NCI-H345 (cell line): ENCODE measurements around the gene TMC1.
A peak's percentile ranks its signal among the peaks of the same experiment; 100 is the strongest.

Source experiments
- DNase-seq: peaks from one replicate; lab custom pipeline; 2025; lab: John Stamatoyannopoulos, UW

TMC1 gene

GRCh38 chr9:72576087-72576486, 54.7 kb downstream of the TMC1 start:
- DNase-seq = no peak

GRCh38 chr9:72577212-72577753, 55.9 kb downstream of the TMC1 start:
- no peak for DNase-seq

DNA sequence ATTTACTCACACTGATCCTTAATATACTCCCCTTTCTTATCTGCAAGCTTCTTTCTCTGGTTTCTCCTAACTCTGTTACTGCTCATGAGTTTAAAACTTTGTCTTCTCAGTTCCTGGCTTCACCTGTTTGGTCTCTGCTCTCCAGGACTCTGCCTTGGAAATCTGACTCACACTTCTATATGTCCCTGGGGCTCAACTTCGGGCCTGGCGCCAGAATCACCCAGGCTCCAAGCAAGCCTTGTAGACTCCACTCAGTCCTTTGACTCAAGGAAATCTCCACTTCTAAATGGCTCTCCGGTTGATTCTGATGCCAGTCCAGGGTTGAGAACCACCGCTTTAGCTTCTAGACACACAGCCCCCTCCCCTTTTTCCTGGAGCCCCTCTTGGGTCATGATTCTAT, 57.8 kb downstream of the TMC1 start:
- no peak for DNase-seq

GRCh38 chr9:72579880-72580550, 58.6 kb downstream of the TMC1 start:
- no peak for DNase-seq

DNA sequence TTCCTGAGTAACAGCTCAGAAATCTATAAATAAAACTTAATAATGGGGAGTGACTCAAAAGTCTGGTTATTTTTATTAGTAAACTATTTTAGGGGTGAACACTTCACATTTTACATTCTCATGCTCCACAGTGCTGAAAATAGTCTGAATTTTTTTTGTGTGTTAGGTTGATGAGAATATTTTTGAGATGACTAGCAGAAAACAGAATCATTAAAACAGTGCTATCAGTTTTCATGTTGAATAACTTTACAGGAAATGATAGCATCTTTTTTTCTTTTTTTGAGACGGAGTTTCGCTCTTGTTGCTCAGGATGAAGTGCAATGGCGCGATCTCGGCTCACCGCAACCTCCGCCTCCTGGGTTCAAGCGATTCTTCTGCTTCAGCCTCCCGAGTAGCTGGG, 60.3 kb downstream of the TMC1 start:
- no peak for DNase-seq

DNA sequence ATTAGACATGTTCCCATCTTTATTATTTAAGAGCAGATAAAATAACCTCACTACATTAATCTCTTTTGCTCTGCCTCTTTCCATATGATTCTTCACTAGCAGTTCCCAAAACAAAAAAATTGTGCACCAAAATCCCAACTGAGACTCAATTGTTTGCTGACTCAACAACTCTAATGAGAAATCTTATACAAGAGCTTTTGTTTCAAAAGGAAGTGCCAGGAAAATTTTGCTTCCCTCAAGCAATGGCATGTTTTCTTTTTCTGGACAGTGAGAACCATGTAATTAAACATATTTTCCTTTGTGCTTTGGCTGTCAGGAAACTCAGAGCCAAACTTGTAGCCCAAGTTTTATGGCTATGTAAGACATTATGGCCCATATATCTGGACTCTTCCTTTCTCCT, 62.0 kb downstream of the TMC1 start:
- DNase-seq = no peak

DNA sequence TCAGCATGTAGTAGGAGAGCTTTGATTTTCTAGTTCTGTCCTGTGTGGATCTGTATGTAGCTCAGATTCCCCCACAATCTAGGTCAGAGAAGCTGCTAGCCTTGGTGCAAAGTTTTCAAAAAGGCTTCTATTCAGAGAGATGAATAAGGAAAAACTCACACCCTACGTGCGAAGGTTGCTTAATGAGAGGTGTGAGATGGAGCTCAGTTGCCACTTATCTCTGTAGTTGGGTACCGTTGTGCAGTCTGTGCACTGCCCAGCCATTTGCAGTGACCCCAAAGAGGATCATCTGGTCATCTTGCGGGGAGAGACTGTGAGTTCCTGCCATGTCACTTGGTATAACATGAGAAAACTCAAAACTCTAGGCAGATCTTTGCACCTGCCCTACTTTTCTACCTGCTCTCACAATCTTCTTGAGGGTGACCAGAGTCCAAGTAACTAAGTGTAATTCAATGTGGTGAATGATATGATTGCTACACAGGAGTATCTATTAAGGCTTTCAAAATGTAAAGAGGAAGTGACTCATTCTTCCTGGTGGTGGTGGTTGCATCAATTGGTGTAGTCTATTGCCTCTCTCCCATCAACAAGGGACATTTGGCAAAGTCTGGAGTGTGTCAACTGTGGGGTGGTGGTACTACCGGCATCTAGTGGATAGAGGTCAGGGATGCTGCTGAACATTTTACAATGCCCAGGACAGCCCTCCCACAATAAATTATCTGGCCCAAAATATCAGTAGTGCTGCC, 65.2 kb downstream of the TMC1 start:
- DNase-seq = no peak

- no peak for DNase-seq
Observed at GRCh38 chr9:72588336-72588735, 66.9 kb downstream of the TMC1 start.

GRCh38 chr9:72589667-72590521, 68.5 kb downstream of the TMC1 start:
- no peak for DNase-seq

DNA sequence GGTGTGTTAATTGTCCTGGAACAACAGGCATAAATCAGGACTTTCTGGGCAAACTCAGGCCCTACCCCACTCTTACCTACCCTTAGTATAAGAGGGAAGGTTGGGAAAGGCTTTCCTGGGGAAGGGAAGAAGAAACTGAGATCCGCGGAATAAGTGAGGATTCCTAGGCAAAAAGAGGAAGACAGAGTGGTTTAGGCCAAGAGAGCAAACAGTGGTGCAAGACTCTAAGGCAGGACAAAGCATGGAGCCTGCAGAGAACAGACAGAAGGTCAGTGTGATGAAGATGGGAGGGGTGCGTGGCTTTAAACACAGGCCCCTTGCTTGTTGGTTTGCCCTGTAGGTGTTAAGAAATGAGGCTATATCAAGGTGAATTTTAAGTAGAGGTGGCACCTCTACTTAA, 69.4 kb downstream of the TMC1 start:
- DNase-seq = no peak

GRCh38 chr9:72592502-72593403, 71.3 kb downstream of the TMC1 start:
- DNase-seq = peak; percentile 42

DNA sequence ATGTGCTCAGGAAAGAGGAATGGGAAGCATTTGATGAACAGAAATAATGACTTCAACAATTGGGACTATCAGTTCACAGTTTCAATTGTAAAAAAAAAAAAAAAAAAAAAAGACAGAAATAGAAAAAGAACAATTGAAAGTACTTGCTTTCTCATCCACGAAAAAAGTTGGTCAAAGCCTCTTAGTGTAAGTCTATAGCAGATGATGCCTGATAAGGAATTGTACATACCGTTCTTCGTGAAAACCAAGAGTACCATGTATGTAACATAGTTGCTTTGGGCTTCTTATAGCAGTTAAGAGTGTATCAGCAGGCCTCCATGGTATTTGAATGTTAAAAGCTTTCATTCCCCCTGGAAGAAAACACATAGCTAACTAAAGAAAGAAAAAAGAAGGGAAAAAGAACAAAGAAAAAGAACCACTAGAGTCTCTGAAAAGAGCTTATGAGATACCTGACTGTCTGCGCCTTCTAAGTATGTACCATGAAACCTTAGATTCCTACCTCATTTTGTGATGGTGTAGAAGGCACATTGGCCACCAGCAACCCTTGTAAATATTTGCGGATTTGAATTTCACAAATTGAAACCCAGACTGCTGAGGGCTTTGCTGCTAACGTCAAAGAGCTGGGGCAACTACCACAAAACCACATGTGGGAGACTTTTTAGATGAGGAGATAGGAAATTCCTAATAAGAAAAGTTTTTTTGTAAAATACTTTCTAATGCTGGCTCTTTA, 75.2 kb downstream of the TMC1 start:
- no peak for DNase-seq

GRCh38 chr9:72597181-72597517, 75.7 kb downstream of the TMC1 start:
- no peak for DNase-seq

- DNase-seq = no peak
Observed at GRCh38 chr9:72597601-72598000, 76.2 kb downstream of the TMC1 start.

DNA sequence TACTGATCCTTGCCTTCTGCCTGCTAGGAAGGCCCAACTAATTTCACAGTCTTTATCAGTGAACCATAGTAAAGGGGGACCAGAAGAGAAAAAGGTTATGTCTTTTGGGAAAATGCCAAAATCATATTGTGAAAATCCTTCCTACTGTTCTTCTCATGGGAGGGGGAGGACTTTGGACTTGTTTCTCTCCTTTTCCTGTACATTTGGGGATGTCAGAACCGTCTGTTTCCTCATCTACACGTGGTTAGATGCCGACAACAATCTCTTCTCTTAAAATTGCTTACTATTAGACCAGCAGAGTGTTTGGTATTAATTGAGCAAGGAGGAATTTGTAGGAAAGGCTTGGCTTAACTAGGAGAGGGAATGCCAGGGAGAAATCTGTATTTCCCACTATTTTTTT, 77.2 kb downstream of the TMC1 start:
- no peak for DNase-seq

DNA sequence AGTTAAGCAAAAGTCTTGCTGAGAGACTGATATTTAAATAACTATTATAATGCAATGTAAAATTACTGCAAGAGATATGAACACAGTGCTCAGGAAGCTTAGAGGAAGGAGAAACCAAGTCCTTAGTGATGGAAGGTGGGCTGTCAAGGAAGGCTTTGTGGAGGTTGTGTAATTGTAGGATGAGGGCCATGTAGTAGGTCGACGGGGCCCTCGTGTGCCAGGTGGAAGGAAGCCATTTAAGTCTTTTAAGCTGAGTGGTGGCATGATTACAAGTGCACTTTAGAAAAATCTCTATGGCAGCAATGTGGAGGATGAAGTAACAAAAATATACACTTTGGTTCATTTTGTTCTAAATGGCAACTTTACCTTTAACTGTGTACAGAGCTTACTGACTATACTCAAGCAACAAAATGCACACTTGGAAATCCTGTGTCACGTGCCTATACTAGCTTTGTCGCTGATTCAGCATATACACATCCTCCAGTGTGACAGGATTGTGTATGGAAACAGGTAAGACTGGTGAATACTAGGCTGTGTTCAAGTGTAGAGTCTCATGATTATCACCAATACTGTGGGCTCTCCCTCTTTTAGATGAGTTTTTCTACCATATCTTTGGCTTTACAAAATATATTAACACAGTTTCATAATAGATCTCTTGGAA, 78.6 kb downstream of the TMC1 start:
- no peak for DNase-seq

GRCh38 chr9:72600671-72601070, 79.3 kb downstream of the TMC1 start:
- DNase-seq = no peak

- no peak for DNase-seq
Observed at GRCh38 chr9:72601615-72602014, 80.2 kb downstream of the TMC1 start.

GRCh38 chr9:72612449-72612848, 91.0 kb downstream of the TMC1 start:
- DNase-seq = no peak

DNA sequence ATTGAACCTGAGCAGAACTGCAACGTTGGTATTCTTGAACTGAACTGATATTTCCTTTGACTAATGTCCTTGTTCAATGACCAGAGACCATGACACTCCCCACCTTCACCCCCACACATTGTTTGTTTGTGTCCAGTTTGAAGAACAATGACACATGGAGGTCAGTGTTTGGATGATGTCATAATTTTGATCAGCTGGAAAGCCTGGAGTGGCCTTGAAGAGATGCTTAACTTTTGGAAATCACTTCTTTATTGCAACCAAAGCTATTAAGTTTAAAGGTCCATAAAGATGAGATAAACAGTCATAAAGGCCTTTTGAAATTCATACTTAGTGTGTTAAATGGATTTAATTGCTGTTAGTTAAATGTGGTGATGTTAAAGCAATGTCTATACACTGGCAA, 92.7 kb downstream of the TMC1 start:
- no peak for DNase-seq
